Smooth muscle cell (in vitro differentiated cells): Measurements from ENCODE around the gene CYB561D1. TPM values are rescaled to one million over a fixed set of nuclear protein-coding genes. Genes with fewer than 3 reads are reported as not detected.

ENCODE experiments used
- DNase-seq: peaks from one replicate; lab custom pipeline; 2025; ENCODE audit not compliant: unreplicated experiment; lab: John Stamatoyannopoulos, UW
- H2AFZ ChIP-seq: fragments of 200-600 bp; sonication (generic); 2 replicates; pipeline ENCODE4 v1.6.0; 2016; ENCODE audit warnings: antibody characterized with exemption, low read depth, mild to moderate bottlenecking
- H3F3A ChIP-seq: fragments of 200-600 bp; sonication (generic); 2 replicates; pipeline ENCODE4 v1.6.0; 2017; ENCODE audit warnings: antibody characterized with exemption, low read depth
- H3K27ac ChIP-seq: fragments of 200-600 bp; sonication (generic); 2 replicates; pipeline ENCODE4 v1.5.1; 2016; ENCODE audit warnings: low read depth, mild to moderate bottlenecking
- H3K27me3 ChIP-seq: fragments of 200-600 bp; sonication (generic); 2 replicates; pipeline ENCODE4 v1.6.1; 2016; ENCODE audit warnings: low read depth, mild to moderate bottlenecking
- H3K36me3 ChIP-seq: fragments of 200-600 bp; sonication (generic); 2 replicates; pipeline ENCODE4 v1.5.1; 2016; ENCODE audit warnings: low read depth
- H3K4me1 ChIP-seq: fragments of 200-600 bp; sonication (generic); 2 replicates; pipeline ENCODE4 v1.5.1; 2016; ENCODE audit warnings: low read depth
- H3K4me2 ChIP-seq: fragments of 200-600 bp; sonication (generic); 2 replicates; pipeline ENCODE4 v1.6.0; 2016; ENCODE audit warnings: mild to moderate bottlenecking
- H3K4me3 ChIP-seq: fragments of 200-600 bp; sonication (generic); 2 replicates; pipeline ENCODE4 v1.5.1; 2016; ENCODE audit warnings: mild to moderate bottlenecking
- H3K79me2 ChIP-seq: fragments of 200-600 bp; sonication (generic); 2 replicates; pipeline ENCODE4 v1.6.0; 2016; ENCODE audit warnings: low read depth, mild to moderate bottlenecking
- H3K9ac ChIP-seq: fragments of 200-600 bp; sonication (generic); 2 replicates; pipeline ENCODE4 v1.6.0; 2016; ENCODE audit warnings: low read depth
- H3K9me3 ChIP-seq: fragments of 200-600 bp; sonication (generic); replicated peaks from 2 replicates; pipeline ENCODE4 v1.5.1; 2016; ENCODE audit warnings: low read depth
- H4K20me1 ChIP-seq: fragments of 200-600 bp; sonication (generic); 2 replicates; pipeline ENCODE4 v1.6.0; 2016; ENCODE audit warnings: low read depth
- WGBS: methylation state at CpG from one replicate; pipeline ENCODE4 v1.1.7; 2016; ENCODE audit warnings: low lambda C conversion rate; 5-methylcytosine and 5-hydroxymethylcytosine counted together
- polyA plus RNA-seq: library from polyadenylated mRNA; unstranded; fragments of >200 nt; fragmentation: Nextera tagmentation; extraction: Ambion mirVana; gene quantifications from 2 replicates; pipeline ENCODE4 v1.2.1, GENCODE V29; 2016
- total RNA-seq: library from RNA; depleted of rRNA; stranded (reverse); fragments of >200 nt; gene quantifications from 2 replicates; pipeline ENCODE4 v1.2.3, GENCODE V29; 2014
- TF ChIP-seq, protein P1 (sequence below): fragments of 200-600 bp; sonication (generic); IDR thresholded peaks from 2 replicates; pipeline ENCODE4 v1.5.1; 2017; ENCODE audit warnings: borderline replicate concordance, mild to moderate bottlenecking, antibody characterized with exemption; ENCODE audit not compliant: insufficient read depth, poor library complexity, severe bottlenecking

The CYB561D1 gene
- total and polyA plus RNA-seq, 2 experiments from 2014 or later = 4.5 to 5.3 TPM

- H3F3A ChIP-seq = no peaks in the 10 kb centered on the region
- no peaks in the 10 kb centered on the region for H3K79me2 ChIP-seq
- H3K27me3 ChIP-seq = no peaks in the 10 kb centered on the region
- no peak for DNase-seq
- H2AFZ ChIP-seq = no peak within 1 kb of the TSS
- no peak within 1 kb of the TSS for H3K9ac ChIP-seq
- H3K27ac ChIP-seq = no peak within 1 kb of the TSS
- TF ChIP-seq, protein P1, sequence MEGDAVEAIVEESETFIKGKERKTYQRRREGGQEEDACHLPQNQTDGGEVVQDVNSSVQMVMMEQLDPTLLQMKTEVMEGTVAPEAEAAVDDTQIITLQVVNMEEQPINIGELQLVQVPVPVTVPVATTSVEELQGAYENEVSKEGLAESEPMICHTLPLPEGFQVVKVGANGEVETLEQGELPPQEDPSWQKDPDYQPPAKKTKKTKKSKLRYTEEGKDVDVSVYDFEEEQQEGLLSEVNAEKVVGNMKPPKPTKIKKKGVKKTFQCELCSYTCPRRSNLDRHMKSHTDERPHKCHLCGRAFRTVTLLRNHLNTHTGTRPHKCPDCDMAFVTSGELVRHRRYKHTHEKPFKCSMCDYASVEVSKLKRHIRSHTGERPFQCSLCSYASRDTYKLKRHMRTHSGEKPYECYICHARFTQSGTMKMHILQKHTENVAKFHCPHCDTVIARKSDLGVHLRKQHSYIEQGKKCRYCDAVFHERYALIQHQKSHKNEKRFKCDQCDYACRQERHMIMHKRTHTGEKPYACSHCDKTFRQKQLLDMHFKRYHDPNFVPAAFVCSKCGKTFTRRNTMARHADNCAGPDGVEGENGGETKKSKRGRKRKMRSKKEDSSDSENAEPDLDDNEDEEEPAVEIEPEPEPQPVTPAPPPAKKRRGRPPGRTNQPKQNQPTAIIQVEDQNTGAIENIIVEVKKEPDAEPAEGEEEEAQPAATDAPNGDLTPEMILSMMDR = no peak
- no peaks in the 10 kb centered on the region for H4K20me1 ChIP-seq
- 58% methylated on average over 7 of the region's 7 CpGs for WGBS
- H3K36me3 ChIP-seq = no peaks in the 10 kb centered on the region
- H3K4me1 ChIP-seq = no peaks in the 10 kb centered on the region
- H3K9me3 ChIP-seq = no peaks in the 10 kb centered on the region
- no peak within 1 kb of the TSS for H3K4me2 ChIP-seq
- H3K4me3 ChIP-seq = no peak within 1 kb of the TSS
Observed at GRCh38 chr1:109539676-109540075, 45.8 kb downstream of the CYB561D1 start, which contains the start of gene GPR61. GPR61 (plus strand) TSS chr1:109539872; CDS start chr1:109543023, 3,151 bp downstream.

DNA sequence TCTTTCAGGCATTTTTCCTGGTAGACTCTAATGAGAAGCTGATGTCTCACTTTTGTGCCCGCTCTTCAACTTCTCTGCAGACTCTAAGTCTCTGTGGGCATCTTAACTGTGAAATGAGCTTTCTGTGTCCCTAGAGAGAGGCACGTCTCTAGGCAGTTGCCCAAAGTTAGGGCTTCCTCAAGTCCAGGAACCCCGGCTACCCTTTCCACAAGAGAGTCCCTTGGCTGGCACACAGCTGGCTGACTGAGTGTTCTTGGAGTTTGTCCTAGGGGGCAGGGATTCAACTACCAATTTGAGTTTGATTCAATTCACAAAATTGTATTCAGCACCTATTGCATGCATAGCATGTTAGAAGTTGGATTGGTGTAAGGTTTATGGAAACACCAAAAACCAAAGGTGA, 47.2 kb downstream of the CYB561D1 start:
- H3K4me1 ChIP-seq = no peaks in the 10 kb centered on the region

GRCh38 chr1:109542657-109543056, 48.8 kb downstream of the CYB561D1 start:
- Histone ChIP-seq H4K20me1 (no peaks in the 10 kb centered on the region), H3K4me2 (no peak overlapping the region), H3K4me1 (peaks cover 13% of the 10 kb centered on the region), H3K27me3 (no peaks in the 10 kb centered on the region), H3F3A (no peaks in the 10 kb centered on the region), H3K9ac (no peak overlapping the region), H3K9me3 (no peaks in the 10 kb centered on the region), H2AFZ (no peak overlapping the region), H3K36me3 (no peaks in the 10 kb centered on the region), H3K27ac (no peak overlapping the region), H3K79me2 (peaks cover 8% of the 10 kb centered on the region), H3K4me3 (no peak overlapping the region)
- TF ChIP-seq, protein P1 = no peak
- DNase-seq = no peak
- WGBS = 89% methylated on average over 10 of the region's 10 CpGs

More for the DNA sequence above, 47.2 kb downstream of the CYB561D1 start:
- Histone ChIP-seq H3K36me3 (no peaks in the 10 kb centered on the region), H3K79me2 (no peaks in the 10 kb centered on the region), H3K4me2 (no peak overlapping the region), H3K27me3 (no peaks in the 10 kb centered on the region), H4K20me1 (no peaks in the 10 kb centered on the region), H3K27ac (no peak overlapping the region), H3K9me3 (no peaks in the 10 kb centered on the region), H2AFZ (no peak overlapping the region), H3K4me3 (no peak overlapping the region), H3K9ac (no peak overlapping the region), H3F3A (no peaks in the 10 kb centered on the region)
- no peak for DNase-seq
- WGBS = 87% methylated on average over 3 of the region's 3 CpGs
- TF ChIP-seq, protein P1 = no peak

DNA sequence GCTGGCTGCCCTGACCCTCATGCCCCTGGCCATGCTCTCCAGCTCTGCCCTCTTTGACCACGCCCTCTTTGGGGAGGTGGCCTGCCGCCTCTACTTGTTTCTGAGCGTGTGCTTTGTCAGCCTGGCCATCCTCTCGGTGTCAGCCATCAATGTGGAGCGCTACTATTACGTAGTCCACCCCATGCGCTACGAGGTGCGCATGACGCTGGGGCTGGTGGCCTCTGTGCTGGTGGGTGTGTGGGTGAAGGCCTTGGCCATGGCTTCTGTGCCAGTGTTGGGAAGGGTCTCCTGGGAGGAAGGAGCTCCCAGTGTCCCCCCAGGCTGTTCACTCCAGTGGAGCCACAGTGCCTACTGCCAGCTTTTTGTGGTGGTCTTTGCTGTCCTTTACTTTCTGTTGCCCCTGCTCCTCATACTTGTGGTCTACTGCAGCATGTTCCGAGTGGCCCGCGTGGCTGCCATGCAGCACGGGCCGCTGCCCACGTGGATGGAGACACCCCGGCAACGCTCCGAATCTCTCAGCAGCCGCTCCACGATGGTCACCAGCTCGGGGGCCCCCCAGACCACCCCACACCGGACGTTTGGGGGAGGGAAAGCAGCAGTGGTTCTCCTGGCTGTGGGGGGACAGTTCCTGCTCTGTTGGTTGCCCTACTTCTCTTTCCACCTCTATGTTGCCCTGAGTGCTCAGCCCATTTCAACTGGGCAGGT, 49.5 kb downstream of the CYB561D1 start:
- H3K9me3 ChIP-seq = no peaks in the 10 kb centered on the region
- no peak overlapping the region for H3K9ac ChIP-seq
- no peaks in the 10 kb centered on the region for H3K36me3 ChIP-seq
- H3K27me3 ChIP-seq = no peaks in the 10 kb centered on the region
- no peak overlapping the region for H2AFZ ChIP-seq
- no peaks in the 10 kb centered on the region for H3F3A ChIP-seq
- TF ChIP-seq, protein P1 = no peak
- DNase-seq = no peak
- H4K20me1 ChIP-seq = no peaks in the 10 kb centered on the region
- peaks cover 13% of the 10 kb centered on the region for H3K4me1 ChIP-seq
- H3K4me3 ChIP-seq = no peak overlapping the region
- H3K27ac ChIP-seq = no peak overlapping the region
- H3K79me2 ChIP-seq = peaks cover 13% of the 10 kb centered on the region
- no peak overlapping the region for H3K4me2 ChIP-seq
- WGBS = 90% methylated on average over 24 of the region's 24 CpGs
